Measurements from ENCODE around the gene HTR3C. TPM values are rescaled to one million over a fixed set of nuclear protein-coding genes. Genes with fewer than 3 reads are reported as not detected.

Gene HTR3C
- total RNA-seq, 1 experiment from 2014 or later = not detected

DNA sequence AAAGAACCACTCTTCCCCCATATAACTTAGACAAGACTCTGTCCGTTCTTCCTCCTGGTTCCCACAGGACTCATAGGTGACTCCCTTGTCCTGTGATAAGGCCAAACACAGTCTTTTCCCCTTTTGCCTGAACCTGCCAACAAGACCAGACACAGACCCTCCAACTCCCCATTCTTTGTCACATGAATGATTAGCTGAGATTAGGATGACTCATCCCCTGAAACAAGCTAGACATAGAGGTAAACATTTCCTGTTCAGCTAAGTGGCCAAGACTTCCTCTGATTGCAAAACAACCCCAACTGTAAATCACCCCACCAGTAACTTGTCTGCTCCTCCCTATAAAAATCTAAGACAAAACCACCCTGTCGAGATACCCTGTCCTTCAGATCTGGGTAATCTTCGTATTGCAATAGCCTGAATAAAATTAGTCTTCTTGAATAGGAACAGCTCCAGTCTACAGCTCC, 32.6 kb downstream of the HTR3C start:
- H3K36me3 ChIP-seq (replicated peaks; ENCODE audit: control insufficient read depth, insufficient read depth, low read length) = no peaks in the 10 kb centered on the region
- no peaks in the 10 kb centered on the region for H3K27me3 ChIP-seq (ENCODE audit: control insufficient read depth, insufficient read depth, low read length)
- H3K4me3 ChIP-seq (ENCODE audit: insufficient read depth, low read depth, low read length) = no peak overlapping the region
- no peak for DNase-seq

DNA sequence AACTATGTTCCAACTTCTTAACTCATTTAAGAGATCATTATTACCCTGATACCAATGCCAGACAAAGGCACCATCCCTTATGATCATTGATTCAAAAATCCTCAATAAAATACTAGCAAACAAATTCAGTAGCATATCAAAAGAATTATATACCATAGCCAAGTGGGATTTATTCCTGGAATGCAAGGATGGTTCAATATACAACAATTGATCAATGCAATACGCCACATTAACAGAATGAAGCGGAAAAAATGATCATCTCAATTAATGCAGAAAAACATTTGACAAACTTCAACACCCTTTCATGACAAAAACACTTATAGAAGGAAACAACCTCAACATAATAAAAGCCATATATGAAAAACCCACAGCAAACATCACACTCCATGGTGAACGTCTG, 39.4 kb downstream of the HTR3C start:
- Histone ChIP-seq H3K27me3 (ENCODE audit: control insufficient read depth, insufficient read depth, low read length) (no peaks in the 10 kb centered on the region), H3K4me3 (ENCODE audit: insufficient read depth, low read depth, low read length) (no peak overlapping the region), H3K36me3 (replicated peaks; ENCODE audit: control insufficient read depth, insufficient read depth, low read length) (no peaks in the 10 kb centered on the region)
- DNase-seq = no peak

DNA sequence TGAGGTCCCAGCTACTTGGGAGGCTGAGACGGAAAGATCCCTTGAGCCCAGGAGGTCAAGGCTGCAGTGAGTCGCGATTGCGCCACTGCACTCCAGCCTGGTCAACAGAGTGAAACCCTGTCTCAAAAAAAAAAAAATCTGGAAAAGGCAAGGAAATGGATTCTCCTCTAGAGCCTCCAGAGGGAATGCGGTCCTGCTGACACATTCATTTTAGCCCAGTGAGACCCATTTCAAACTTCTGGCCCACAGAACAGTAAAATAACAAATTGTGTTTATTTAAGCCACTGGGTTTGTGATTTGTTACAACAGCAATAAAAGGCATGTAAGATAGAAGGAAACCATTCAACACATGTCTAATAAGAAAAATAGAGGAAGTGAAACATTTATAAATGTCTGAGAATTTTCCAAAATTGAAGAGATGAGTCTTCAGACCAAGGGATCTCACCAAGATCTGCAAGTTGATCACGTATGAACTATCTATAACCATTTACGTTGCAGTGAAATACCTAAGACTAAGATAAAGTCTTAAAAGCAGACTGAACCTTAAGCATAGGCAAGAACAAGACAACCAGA, 44.0 kb downstream of the HTR3C start, which contains the start of gene HTR3E:
Gene HTR3E, plus strand, starts transcription at position 254 of the 573 bp plus-strand sequence. CDS start 466 bp downstream, outside the sequence.
- H3K27me3 ChIP-seq (ENCODE audit: control insufficient read depth, insufficient read depth, low read length) = no peaks in the 10 kb centered on the region
- no peaks in the 10 kb centered on the region for H3K36me3 ChIP-seq (replicated peaks; ENCODE audit: control insufficient read depth, insufficient read depth, low read length)
- DNase-seq = no peak
- H3K4me3 ChIP-seq (ENCODE audit: insufficient read depth, low read depth, low read length) = no peak within 1 kb of the TSS

- H3K36me3 ChIP-seq (replicated peaks; ENCODE audit: control insufficient read depth, insufficient read depth, low read length) = no peaks in the 10 kb centered on the region
- no peak for DNase-seq
- no peaks in the 10 kb centered on the region for H3K27me3 ChIP-seq (ENCODE audit: control insufficient read depth, insufficient read depth, low read length)
- no peak overlapping the region for H3K4me3 ChIP-seq (ENCODE audit: insufficient read depth, low read depth, low read length)
These were observed 44.7 kb downstream of the HTR3C start for GRCh38 chr3:184097556-184097955.

GRCh38 chr3:184099806-184100686, 47.2 kb downstream of the HTR3C start:
- DNase-seq = no peak
- Histone ChIP-seq H3K36me3 (replicated peaks; ENCODE audit: control insufficient read depth, insufficient read depth, low read length) (no peaks in the 10 kb centered on the region), H3K4me3 (ENCODE audit: insufficient read depth, low read depth, low read length) (no peak overlapping the region), H3K27me3 (ENCODE audit: control insufficient read depth, insufficient read depth, low read length) (no peaks in the 10 kb centered on the region)

Other genes with a start within 250 kb of the HTR3C start
- gene MAP6D1, start 227.5 kb upstream of the HTR3C start, total RNA-seq (2014; rRNA removed; shearing (Covaris generic)) = 1.7 and 4.4 TPM in 2 replicates
- gene PARL, start 168.2 kb upstream of the HTR3C start, total RNA-seq (2014; rRNA removed; shearing (Covaris generic)) = 37.4 and 55.2 TPM in 2 replicates
- gene ABCC5, start 35.2 kb upstream of the HTR3C start, total RNA-seq (2014; rRNA removed; shearing (Covaris generic)) = 15.7 and 17.9 TPM in 2 replicates
- gene HTR3D, start 21.3 kb upstream of the HTR3C start, total RNA-seq (2014; rRNA removed; shearing (Covaris generic)) = not detected in 2 replicates
- gene HTR3E, start 44.0 kb downstream of the HTR3C start, total RNA-seq (2014; rRNA removed; shearing (Covaris generic)) = not detected in 2 replicates
- gene EIF2B5, start 82.3 kb downstream of the HTR3C start, total RNA-seq (2014; rRNA removed; shearing (Covaris generic)) = 58.4 and 65.6 TPM in 2 replicates
- gene DVL3, start 102.3 kb downstream of the HTR3C start, total RNA-seq (2014; rRNA removed; shearing (Covaris generic)) = 40.6 and 44.4 TPM in 2 replicates
- 567 and 667 TPM in 2 replicates for gene AP2M1, start 121.8 kb downstream of the HTR3C start, total RNA-seq (2014; rRNA removed; shearing (Covaris generic))
- 31.1 and 38.8 TPM in 2 replicates for gene ABCF3, start 133.2 kb downstream of the HTR3C start, total RNA-seq (2014; rRNA removed; shearing (Covaris generic))
- 0.41 TPM in 1 of 2 replicates, not detected in the other for gene VWA5B2, start 176.5 kb downstream of the HTR3C start, total RNA-seq (2014; rRNA removed; shearing (Covaris generic))
- 59.8 and 62.7 TPM in 2 replicates for gene ALG3, start 195.9 kb downstream of the HTR3C start, total RNA-seq (2014; rRNA removed; shearing (Covaris generic))
- gene EEF1AKMT4, start 196.6 kb downstream of the HTR3C start, total RNA-seq (2014; rRNA removed; shearing (Covaris generic)) = 10.1 and 15.2 TPM in 2 replicates
- 1.5 and 1.6 TPM in 2 replicates for gene CAMK2N2, start 208.5 kb downstream of the HTR3C start, total RNA-seq (2014; rRNA removed; shearing (Covaris generic))
- not detected in 2 replicates for gene ECE2, start 223.0 kb downstream of the HTR3C start, total RNA-seq (2014; rRNA removed; shearing (Covaris generic))
- gene PSMD2, start 246.2 kb downstream of the HTR3C start, total RNA-seq (2014; rRNA removed; shearing (Covaris generic)) = 378 and 392 TPM in 2 replicates

Data from H7 (cell line).